Measurements from ENCODE around the gene GOLGA6D.
"Not testable (repeated sequence)": the region's sequence is repeated elsewhere in the genome, so short reads cannot be mapped to it uniquely, and the experiment has no call there.

GOLGA6D gene

DNA sequence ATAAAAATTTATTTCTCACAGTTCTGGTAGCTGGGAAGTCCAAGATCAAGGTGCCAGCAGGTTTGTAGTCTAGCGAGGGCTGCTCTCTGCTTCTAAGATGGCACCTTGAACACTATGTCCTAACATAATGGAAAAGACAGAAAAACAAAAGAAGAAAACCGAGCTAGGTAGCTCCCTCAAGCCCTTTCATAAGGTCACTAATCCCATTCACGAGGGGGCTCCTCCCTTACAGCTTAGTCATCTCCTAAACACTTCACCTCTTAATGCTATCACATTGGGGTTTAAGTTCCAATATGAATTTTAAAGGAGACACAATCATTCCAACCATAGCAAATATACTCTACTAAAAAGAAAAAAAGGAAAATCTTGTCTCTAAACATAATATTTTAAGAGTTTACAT, 23.6 kb downstream of the GOLGA6D start:
- H3K27me3 ChIP-seq (replicated peaks in 2 of 5; ENCODE audit: control insufficient read depth in 4 of 5, insufficient read depth in 5 of 5, low read length in 4 of 5), result no peaks in the 10 kb centered on the region
- WGBS (ENCODE audit: insufficient coverage), result 81% methylated on average over 3 of the region's 3 CpGs
- H3K4me3 ChIP-seq (ENCODE audit: control insufficient read depth in 1 of 7, extremely low read depth in 1 of 7, insufficient read depth in 4 of 7, low read depth in 2 of 7, low read length in 6 of 7), result no peak overlapping the region
- H3K36me3 ChIP-seq (ENCODE audit: control insufficient read depth in 4 of 4, insufficient read depth in 4 of 4, low read length in 3 of 4), result no peaks in the 10 kb centered on the region
- H3K27ac ChIP-seq (ENCODE audit: insufficient read depth in 1 of 2, low read depth in 1 of 2, low read length in 2 of 2, poor library complexity in 1 of 2, severe bottlenecking in 2 of 2), result no peak overlapping the region
- no peaks in the 10 kb centered on the region for H3K9me3 ChIP-seq (ENCODE audit: control extremely low read depth in 1 of 5, control insufficient read depth in 4 of 5, insufficient read depth in 2 of 5, low read depth in 1 of 5, low read length in 4 of 5)
- CTCF ChIA-PET, result interaction anchor here (1.4 to 1.8 kb wide), 2 partner anchors 22 to 404 kb away, joined by 4 to 5 read pairs; no protein-coding TSS in a partner anchor
- POLR2A ChIA-PET, result no interaction called here
- H3K4me1 ChIP-seq (ENCODE audit: control extremely low read depth in 1 of 4, control insufficient read depth in 4 of 4, insufficient read depth in 4 of 4, low read length in 3 of 4), result peaks cover 0 to 5% (median 2%) of the 10 kb centered on the region in 4 experiments
- DNase-seq, result no peak

GRCh38 chr15:75307778-75308390, 25.2 kb downstream of the GOLGA6D start:
- 36% methylated on average over 15 of the region's 15 CpGs for WGBS (ENCODE audit: insufficient coverage)
- ChIA-PET POLR2A (no interaction called here), CTCF (interaction anchor here (0.6 to 1.8 kb wide), 8 partner anchors 78 to 406 kb away, joined by 3 to 5 read pairs (median 4); no protein-coding TSS in a partner anchor)

DNA sequence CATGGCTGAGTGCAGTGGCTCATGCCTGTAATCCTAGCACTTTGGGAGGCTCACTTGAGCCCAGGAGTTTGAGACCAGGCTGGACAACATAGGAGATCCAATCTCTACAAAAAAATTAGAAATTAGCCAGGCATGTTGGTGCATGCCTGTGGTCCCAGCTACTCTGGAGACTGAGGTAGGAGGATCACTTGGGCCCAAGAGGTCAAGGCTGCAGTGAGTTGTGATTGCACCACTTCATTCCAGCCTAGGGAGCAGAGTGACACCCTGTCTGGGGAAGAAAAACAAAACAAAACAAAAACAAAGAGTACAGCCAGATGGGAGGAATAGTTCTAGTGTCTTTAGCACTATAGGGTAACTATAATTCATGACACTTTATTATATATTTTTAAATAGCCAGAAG, 27.1 kb downstream of the GOLGA6D start:
- Histone ChIP-seq H3K27me3 (replicated peaks in 2 of 5; ENCODE audit: control insufficient read depth in 4 of 5, insufficient read depth in 5 of 5, low read length in 4 of 5) (no peaks in the 10 kb centered on the region), H3K36me3 (ENCODE audit: control insufficient read depth in 4 of 4, insufficient read depth in 4 of 4, low read length in 3 of 4) (no peaks in the 10 kb centered on the region), H3K4me3 (ENCODE audit: control insufficient read depth in 1 of 7, extremely low read depth in 1 of 7, insufficient read depth in 4 of 7, low read depth in 2 of 7, low read length in 6 of 7) (no peak overlapping the region), H3K9me3 (ENCODE audit: control extremely low read depth in 1 of 5, control insufficient read depth in 4 of 5, insufficient read depth in 2 of 5, low read depth in 1 of 5, low read length in 4 of 5) (no peaks in the 10 kb centered on the region), H3K4me1 (ENCODE audit: control extremely low read depth in 1 of 4, control insufficient read depth in 4 of 4, insufficient read depth in 4 of 4, low read length in 3 of 4) (peaks cover 0 to 5% (median 2%) of the 10 kb centered on the region in 4 experiments), H3K27ac (ENCODE audit: insufficient read depth in 1 of 2, low read depth in 1 of 2, low read length in 2 of 2, poor library complexity in 1 of 2, severe bottlenecking in 2 of 2) (no peak overlapping the region)
- DNase-seq, result no peak
- ChIA-PET POLR2A (no interaction called here), CTCF (no interaction called here)

More at GRCh38 chr15:75307778-75308390, 25.2 kb downstream of the GOLGA6D start:
- Histone ChIP-seq H3K4me1 (ENCODE audit: control extremely low read depth in 1 of 4, control insufficient read depth in 4 of 4, insufficient read depth in 4 of 4, low read length in 3 of 4) (peaks cover 0 to 5% (median 2%) of the 10 kb centered on the region in 4 experiments), H3K27me3 (replicated peaks in 2 of 5; ENCODE audit: control insufficient read depth in 4 of 5, insufficient read depth in 5 of 5, low read length in 4 of 5) (no peaks in the 10 kb centered on the region), H3K27ac (ENCODE audit: insufficient read depth in 1 of 2, low read depth in 1 of 2, low read length in 2 of 2, poor library complexity in 1 of 2, severe bottlenecking in 2 of 2) (no peak overlapping the region), H3K4me3 (ENCODE audit: control insufficient read depth in 1 of 7, extremely low read depth in 1 of 7, insufficient read depth in 4 of 7, low read depth in 2 of 7, low read length in 6 of 7) (peak overlapping the region in 3 of 7 experiments; percentile 22 to 45 (median 22)), H3K36me3 (ENCODE audit: control insufficient read depth in 4 of 4, insufficient read depth in 4 of 4, low read length in 3 of 4) (no peaks in the 10 kb centered on the region), H3K9me3 (ENCODE audit: control extremely low read depth in 1 of 5, control insufficient read depth in 4 of 5, insufficient read depth in 2 of 5, low read depth in 1 of 5, low read length in 4 of 5) (no peaks in the 10 kb centered on the region)
- peak; percentile 38 to 57 (median 40) for DNase-seq

- H3K27ac ChIP-seq (ENCODE audit: insufficient read depth in 1 of 2, low read depth in 1 of 2, low read length in 2 of 2, poor library complexity in 1 of 2, severe bottlenecking in 2 of 2); H3K4me1 ChIP-seq (ENCODE audit: control extremely low read depth in 1 of 4, control insufficient read depth in 4 of 4, insufficient read depth in 4 of 4, low read length in 3 of 4); H3K9me3 ChIP-seq (ENCODE audit: control extremely low read depth in 1 of 5, control insufficient read depth in 4 of 5, insufficient read depth in 2 of 5, low read depth in 1 of 5, low read length in 4 of 5); H3K27me3 ChIP-seq (replicated peaks in 2 of 5; ENCODE audit: control insufficient read depth in 4 of 5, insufficient read depth in 5 of 5, low read length in 4 of 5); H3K4me3 ChIP-seq (ENCODE audit: control insufficient read depth in 1 of 7, extremely low read depth in 1 of 7, insufficient read depth in 4 of 7, low read depth in 2 of 7, low read length in 6 of 7); H3K36me3 ChIP-seq (ENCODE audit: control insufficient read depth in 4 of 4, insufficient read depth in 4 of 4, low read length in 3 of 4); DNase-seq; POLR2A ChIA-PET: not testable (repeated sequence)
- CTCF ChIA-PET, result interaction anchor here (0.5 kb wide), 1 partner anchor 356 kb away, joined by 3 read pairs; no protein-coding TSS in a partner anchor
- WGBS (ENCODE audit: insufficient coverage), result no CpG with 5 or more reads among the region's 1 CpG
Observed at GRCh38 chr15:75312548-75312947, 29.9 kb downstream of the GOLGA6D start.

DNA sequence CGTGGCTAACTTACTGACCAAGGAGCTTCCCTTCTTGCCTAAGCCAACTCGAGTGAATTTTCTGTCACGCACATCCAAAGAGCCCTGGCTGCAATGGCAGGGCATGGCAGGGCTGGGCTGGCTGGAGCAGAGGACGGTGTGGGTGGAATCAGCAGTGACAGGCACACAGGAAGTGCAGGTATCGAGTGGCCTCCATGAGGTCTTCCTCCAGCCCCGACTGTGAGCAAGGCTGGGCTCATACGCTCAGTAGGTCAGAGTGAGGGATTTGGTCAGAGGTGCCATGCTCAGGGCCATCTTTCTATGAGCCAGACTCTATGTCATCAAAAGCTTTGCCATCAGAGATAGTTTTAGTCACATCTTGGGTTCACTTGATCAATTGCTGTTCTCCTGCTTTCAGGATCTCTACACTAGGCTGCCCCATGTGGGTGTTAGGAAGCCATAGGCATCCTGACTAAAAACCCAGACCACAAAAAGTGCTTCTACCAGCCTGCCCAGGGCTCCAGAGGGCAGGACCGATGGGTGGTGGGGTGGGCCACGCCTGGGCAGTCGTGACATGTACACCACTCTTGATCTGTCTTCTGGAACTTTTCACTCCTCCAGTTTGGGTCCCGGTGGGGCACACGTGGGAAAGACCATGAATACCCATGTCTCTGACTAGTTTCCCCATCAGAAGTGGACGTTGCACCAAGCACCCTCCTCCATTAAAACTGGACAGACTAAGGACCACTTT, 30.6 kb downstream of the GOLGA6D start:
- CTCF ChIA-PET, result interaction anchor here (0.5 kb wide), 1 partner anchor 355 kb away, joined by 3 read pairs; no protein-coding TSS in a partner anchor

GRCh38 chr15:75314552-75315290, 32.1 kb downstream of the GOLGA6D start:
- Histone ChIP-seq H3K27me3 (replicated peaks in 2 of 5; ENCODE audit: control insufficient read depth in 4 of 5, insufficient read depth in 5 of 5, low read length in 4 of 5) (no peaks in the 10 kb centered on the region), H3K4me1 (ENCODE audit: control extremely low read depth in 1 of 4, control insufficient read depth in 4 of 4, insufficient read depth in 4 of 4, low read length in 3 of 4) (no peaks in the 10 kb centered on the region), H3K27ac (ENCODE audit: insufficient read depth in 1 of 2, low read depth in 1 of 2, low read length in 2 of 2, poor library complexity in 1 of 2, severe bottlenecking in 2 of 2) (no peak overlapping the region), H3K9me3 (ENCODE audit: control extremely low read depth in 1 of 5, control insufficient read depth in 4 of 5, insufficient read depth in 2 of 5, low read depth in 1 of 5, low read length in 4 of 5) (no peaks in the 10 kb centered on the region), H3K4me3 (ENCODE audit: control insufficient read depth in 1 of 7, extremely low read depth in 1 of 7, insufficient read depth in 4 of 7, low read depth in 2 of 7, low read length in 6 of 7) (no peak overlapping the region), H3K36me3 (ENCODE audit: control insufficient read depth in 4 of 4, insufficient read depth in 4 of 4, low read length in 3 of 4) (no peaks in the 10 kb centered on the region)
- 90% methylated on average over 4 of the region's 5 CpGs for WGBS (ENCODE audit: insufficient coverage)
- DNase-seq, result no peak
- POLR2A ChIA-PET, result no interaction called here
- CTCF ChIA-PET, result no interaction called here

More for the DNA sequence above, 30.6 kb downstream of the GOLGA6D start:
- 98% methylated on average over 11 of the region's 13 CpGs for WGBS (ENCODE audit: insufficient coverage)
- Histone ChIP-seq H3K27ac (ENCODE audit: insufficient read depth in 1 of 2, low read depth in 1 of 2, low read length in 2 of 2, poor library complexity in 1 of 2, severe bottlenecking in 2 of 2) (no peak overlapping the region), H3K9me3 (ENCODE audit: control extremely low read depth in 1 of 5, control insufficient read depth in 4 of 5, insufficient read depth in 2 of 5, low read depth in 1 of 5, low read length in 4 of 5) (no peaks in the 10 kb centered on the region), H3K4me3 (ENCODE audit: control insufficient read depth in 1 of 7, extremely low read depth in 1 of 7, insufficient read depth in 4 of 7, low read depth in 2 of 7, low read length in 6 of 7) (no peak overlapping the region), H3K36me3 (ENCODE audit: control insufficient read depth in 4 of 4, insufficient read depth in 4 of 4, low read length in 3 of 4) (no peaks in the 10 kb centered on the region), H3K4me1 (ENCODE audit: control extremely low read depth in 1 of 4, control insufficient read depth in 4 of 4, insufficient read depth in 4 of 4, low read length in 3 of 4) (no peaks in the 10 kb centered on the region), H3K27me3 (replicated peaks in 2 of 5; ENCODE audit: control insufficient read depth in 4 of 5, insufficient read depth in 5 of 5, low read length in 4 of 5) (no peaks in the 10 kb centered on the region)
- POLR2A ChIA-PET, result no interaction called here
- no peak for DNase-seq
